ENCODE measurements around the gene ITK. TPM values are rescaled to one million over a fixed set of nuclear protein-coding genes. Genes with fewer than 3 reads are reported as not detected.
"Not testable (repeated sequence)": the region's sequence is repeated elsewhere in the genome, so short reads cannot be mapped to it uniquely, and the experiment has no call there.

The ITK gene
- total RNA-seq, 1 donor from 2014 or later = not detected

- FAIRE-seq (no peak), DNase-seq (ENCODE audit: low spot score in 2 of 2) (no peak)
These were observed 21.2 kb downstream of the ITK start for GRCh38 chr5:157201857-157202256.

- FAIRE-seq = no peak
- DNase-seq (ENCODE audit: low spot score in 2 of 2) = no peak
These were observed 22.8 kb downstream of the ITK start for GRCh38 chr5:157203417-157203816.

GRCh38 chr5:157204765-157205164 lies 24.1 kb downstream of the ITK start:
- DNase-seq (ENCODE audit: low spot score in 2 of 2) (no peak), FAIRE-seq (no peak)

GRCh38 chr5:157205708-157206107 lies 25.1 kb downstream of the ITK start:
- FAIRE-seq (no peak), DNase-seq (ENCODE audit: low spot score in 2 of 2) (no peak)

- FAIRE-seq; DNase-seq (ENCODE audit: low spot score in 2 of 2): not testable (repeated sequence)
These were observed 30.0 kb downstream of the ITK start for GRCh38 chr5:157210652-157211051.

GRCh38 chr5:157212307-157212706 lies 31.7 kb downstream of the ITK start:
- no peak for DNase-seq (ENCODE audit: low spot score in 2 of 2)
- FAIRE-seq = no peak

GRCh38 chr5:157213527-157214243 lies 33.0 kb downstream of the ITK start:
- DNase-seq (ENCODE audit: low spot score in 2 of 2) (no peak), FAIRE-seq (no peak)

GRCh38 chr5:157214415-157214814 lies 33.8 kb downstream of the ITK start:
- DNase-seq (ENCODE audit: low spot score in 2 of 2) (no peak), FAIRE-seq (no peak)

GRCh38 chr5:157214861-157215513 lies 34.3 kb downstream of the ITK start:
- DNase-seq (ENCODE audit: low spot score in 2 of 2) (no peak), FAIRE-seq (no peak)

- no peak for DNase-seq (ENCODE audit: low spot score in 2 of 2)
- FAIRE-seq = no peak
These were observed 35.0 kb downstream of the ITK start for GRCh38 chr5:157215514-157216167.

- FAIRE-seq = no peak
These were observed 35.9 kb downstream of the ITK start for GRCh38 chr5:157216391-157217142.

GRCh38 chr5:157217289-157218024 lies 36.8 kb downstream of the ITK start:
- DNase-seq (ENCODE audit: low spot score in 2 of 2) (no peak), FAIRE-seq (no peak)

More at GRCh38 chr5:157216391-157217142, 35.9 kb downstream of the ITK start:
- no peak for DNase-seq (ENCODE audit: low spot score in 2 of 2)

GRCh38 chr5:157219491-157220271 lies 39.0 kb downstream of the ITK start:
- DNase-seq (ENCODE audit: low spot score in 2 of 2) = no peak
- FAIRE-seq = no peak

GRCh38 chr5:157221959-157222358 lies 41.3 kb downstream of the ITK start:
- DNase-seq (ENCODE audit: low spot score in 2 of 2) (no peak), FAIRE-seq (no peak)

GRCh38 chr5:157222506-157223230 lies 42.0 kb downstream of the ITK start:
- no peak for DNase-seq (ENCODE audit: low spot score in 2 of 2)
- no peak for FAIRE-seq

GRCh38 chr5:157225469-157226422 lies 45.1 kb downstream of the ITK start:
- DNase-seq (ENCODE audit: low spot score in 2 of 2) = no peak
- no peak for FAIRE-seq

GRCh38 chr5:157230610-157231009 lies 50.0 kb downstream of the ITK start:
- FAIRE-seq (no peak), DNase-seq (ENCODE audit: low spot score in 2 of 2) (no peak)

- FAIRE-seq (no peak), DNase-seq (ENCODE audit: low spot score in 2 of 2) (no peak)
These were observed 52.1 kb downstream of the ITK start for GRCh38 chr5:157232706-157233105.
